Suppressor macrophage treated with lipopolysaccharide for 1 hour (primary cell): Measurements from ENCODE around the gene LIN9.
"Not testable (repeated sequence)": the region's sequence is repeated elsewhere in the genome, so short reads cannot be mapped to it uniquely, and the experiment has no call there.

Experiments
- DNase-seq, 3 donors: peaks; one replicate each; pipeline ENCODE4 v3.0.0-alpha.2; 2020 to 2022

LIN9 gene

DNA sequence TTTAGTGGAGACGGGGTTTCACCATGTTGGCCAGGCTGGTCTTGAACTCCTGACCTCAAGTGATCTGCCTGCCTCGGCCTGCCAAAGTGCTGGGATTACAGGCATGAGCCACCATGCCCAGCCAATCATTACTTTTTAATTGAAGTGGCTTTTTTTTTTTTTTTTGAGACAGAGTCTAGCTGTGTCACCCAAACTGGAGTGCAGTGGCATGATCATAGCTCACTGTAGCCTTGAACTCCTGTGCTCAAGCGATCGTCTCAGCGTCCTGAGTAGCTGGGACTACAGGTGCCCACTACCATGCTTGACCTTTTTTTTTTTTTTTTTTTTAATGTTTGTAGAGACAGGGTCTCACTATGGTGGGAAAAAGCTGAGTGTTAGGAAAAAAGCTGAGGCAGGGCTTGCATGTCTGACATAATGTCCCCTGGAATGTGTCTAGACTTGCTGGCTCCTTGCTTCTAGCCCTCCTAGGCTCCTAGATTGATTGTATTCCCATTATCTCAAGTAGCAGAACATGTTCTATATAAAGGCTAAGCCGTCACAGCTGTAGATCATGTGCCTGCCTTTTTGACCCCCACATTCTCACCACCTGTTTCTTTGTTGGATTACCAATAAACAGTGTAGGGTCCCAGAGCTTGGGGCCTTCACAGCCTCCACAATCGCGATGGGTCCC, 36.6 kb downstream of the LIN9 start:
- DNase-seq = not testable (repeated sequence)

DNA sequence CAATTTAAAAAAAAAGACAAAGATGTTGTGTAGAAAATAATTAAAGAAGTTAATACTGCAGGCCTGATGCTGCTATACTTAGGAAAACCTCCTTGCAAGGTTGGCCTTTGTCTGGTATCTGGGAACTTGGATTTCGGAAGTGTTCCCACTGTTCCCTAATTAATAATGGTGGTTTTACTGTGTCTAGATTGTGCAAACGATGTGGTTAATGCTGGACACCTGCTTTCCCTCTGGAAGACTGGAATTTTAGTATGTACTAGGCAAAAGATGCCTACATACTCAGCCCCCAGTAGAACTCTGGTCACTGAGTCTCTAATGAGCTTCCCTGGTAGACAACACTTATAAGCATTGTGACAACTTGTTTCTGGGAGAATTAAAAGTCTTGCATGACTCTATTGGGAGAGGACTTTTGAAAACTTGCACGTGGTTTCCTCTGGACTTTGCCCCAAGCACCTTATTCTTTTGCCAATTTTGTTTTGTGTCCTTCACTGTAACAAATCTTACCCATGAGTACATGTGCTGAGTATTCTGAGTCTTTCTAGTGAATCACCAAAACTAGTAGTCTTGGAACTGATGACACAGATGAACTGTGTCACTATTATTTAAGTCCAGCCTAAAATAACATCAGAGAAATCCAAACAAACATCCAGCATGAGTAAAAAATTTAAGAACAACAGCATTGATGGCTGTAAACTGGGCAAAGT, 40.4 kb downstream of the LIN9 start:
- no peak for DNase-seq

DNA sequence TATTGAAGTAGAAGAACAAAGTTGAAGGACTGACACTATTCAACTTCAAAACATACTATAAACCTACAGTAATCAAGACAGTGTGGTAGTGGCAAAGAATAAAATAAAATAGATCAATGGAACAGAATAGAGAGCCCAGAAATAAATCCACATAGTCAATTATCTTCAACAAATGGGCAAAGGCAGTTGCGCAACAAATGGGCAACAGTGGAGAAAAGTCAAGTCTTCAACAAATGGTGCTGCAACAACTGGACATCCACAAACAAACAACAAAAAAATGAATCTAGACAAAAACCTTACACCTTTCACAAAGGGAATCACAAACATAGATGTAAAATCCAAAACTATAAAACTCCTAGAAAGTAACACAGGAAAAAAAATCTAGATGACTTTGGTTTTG, 47.1 kb downstream of the LIN9 start:
- DNase-seq = no peak

DNA sequence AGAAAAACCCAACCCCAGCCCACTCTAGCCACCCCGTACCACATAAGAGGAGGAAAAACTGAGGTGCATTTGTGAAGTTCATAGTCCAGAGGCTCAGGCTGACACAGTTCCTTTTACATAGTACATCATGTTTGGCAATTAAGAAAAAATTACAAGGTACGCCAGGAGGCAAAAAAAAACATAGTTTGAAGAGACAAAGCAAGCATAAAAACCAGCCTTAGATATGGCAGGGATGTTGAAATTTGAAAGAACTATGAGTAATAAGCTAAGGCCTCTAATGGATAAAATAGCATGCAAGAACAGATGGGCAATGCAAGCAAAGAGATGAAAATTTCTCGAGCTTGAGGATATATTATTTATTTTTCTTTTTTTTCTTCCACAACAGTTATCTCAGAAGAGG, 53.6 kb downstream of the LIN9 start:
- no peak for DNase-seq

DNA sequence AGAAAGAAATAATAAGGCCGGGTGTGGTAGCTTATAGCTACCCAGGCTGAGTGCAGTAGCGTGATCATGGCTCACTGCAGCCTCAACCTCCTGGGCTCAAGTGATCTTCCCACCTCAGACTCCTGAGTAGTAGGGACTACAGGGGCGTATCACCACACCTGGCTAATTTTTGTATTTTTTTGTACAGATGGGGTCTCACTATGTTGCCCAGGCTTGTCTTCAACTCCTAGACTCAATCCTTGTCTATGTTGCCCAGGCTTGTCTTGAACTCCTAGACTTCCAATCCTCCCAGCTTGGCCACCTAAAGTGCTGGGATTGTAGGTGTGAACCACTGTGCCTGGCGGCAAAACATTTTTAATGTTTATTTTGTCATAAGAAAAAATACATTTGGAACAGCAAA, 55.0 kb downstream of the LIN9 start:
- no peak for DNase-seq

DNA sequence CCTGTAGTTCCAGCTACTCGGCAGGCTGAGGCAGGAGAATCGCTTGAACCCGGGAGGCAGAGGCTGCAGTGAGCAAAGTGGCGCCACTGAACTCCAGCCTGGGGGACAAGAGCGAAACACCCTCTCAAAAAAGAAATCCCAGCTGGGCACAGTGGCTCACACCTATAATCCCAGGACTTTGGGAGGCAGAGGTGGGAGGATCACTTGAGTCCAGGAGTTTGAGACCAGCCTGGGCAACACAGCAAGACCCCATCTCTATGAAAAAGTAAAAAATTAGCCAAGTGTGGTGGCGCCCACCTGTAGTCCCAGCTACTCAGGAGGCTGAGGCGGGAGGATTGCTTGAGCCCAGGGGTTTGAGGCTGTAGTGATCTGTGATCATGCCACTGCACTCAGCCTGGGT, 56.1 kb downstream of the LIN9 start:
- DNase-seq = not testable (repeated sequence)

DNA sequence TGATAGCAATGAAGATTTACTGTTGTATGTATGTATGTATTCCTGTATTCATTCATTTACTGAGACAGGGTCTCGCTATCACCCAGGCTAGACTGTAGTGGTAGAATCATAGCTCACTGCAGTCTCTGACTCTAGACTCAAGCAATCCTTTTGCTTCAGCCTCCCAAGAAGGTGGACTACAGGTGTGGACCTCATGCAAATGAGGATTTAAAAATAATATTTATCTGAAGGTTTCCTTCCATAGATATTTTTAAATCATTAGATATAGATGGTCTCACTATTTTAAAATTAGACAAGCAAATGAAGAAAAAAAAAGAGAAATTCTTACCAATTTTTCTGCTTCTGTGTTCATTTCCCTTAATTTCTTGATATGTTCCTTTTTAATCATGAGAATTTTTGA, 58.5 kb downstream of the LIN9 start:
- no peak for DNase-seq

DNA sequence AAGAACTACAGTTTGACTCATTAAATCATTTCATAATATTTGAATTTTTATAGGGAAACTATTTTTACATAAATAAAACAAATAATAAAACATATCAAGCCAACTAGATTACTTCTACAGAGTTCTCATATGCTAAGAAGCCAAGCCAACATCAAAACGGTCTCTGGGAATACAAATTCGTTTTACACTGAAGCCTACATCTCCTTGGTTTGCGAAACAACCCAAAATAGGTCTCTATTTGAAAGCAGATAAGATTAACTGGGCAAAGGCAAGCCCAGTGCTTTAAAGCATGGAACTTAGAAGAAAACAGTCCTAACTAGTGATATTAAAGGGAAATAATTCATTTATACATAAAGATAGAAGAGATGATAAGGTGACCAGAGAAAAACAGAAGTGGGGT, 60.2 kb downstream of the LIN9 start:
- no peak for DNase-seq

DNA sequence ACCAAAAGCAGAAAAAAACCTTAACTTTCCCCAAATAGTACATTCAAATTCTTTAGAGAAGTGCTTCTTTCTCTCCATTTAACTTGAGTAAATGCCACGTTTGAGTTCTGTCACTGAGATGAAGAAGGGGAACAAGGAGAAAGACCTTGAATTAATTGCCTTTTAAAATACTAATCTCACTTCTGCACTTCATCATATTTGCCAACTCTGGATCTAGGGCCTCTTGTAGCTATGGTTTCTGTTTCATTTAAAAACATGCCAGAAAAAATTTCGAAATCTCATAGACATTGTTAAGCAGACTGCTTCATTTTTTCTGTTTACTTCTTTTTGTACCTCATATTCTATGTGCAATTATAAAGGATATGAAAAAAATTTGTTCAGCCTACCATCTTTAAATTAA, 60.9 kb downstream of the LIN9 start:
- DNase-seq = peak in 2 of 3 donors; percentile 20 to 38

DNA sequence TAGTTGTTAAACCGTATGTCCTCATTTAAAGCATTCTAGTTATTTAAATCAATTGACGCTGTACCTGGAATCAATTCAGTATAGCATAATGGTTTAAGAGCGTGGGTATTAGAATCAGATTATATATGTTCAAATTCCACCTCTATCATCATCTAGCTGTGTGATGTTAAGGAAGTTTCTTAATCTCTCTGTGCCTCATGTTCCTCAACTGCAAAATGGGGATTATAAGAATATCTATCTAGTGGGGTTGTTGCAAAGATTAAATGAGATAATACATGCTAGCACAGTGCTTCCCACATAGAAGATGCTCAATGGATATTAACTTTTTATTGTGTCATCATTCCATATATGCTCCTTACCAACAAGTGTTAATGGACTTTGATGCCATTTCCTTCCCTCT, 69.5 kb downstream of the LIN9 start:
- no peak for DNase-seq

DNA sequence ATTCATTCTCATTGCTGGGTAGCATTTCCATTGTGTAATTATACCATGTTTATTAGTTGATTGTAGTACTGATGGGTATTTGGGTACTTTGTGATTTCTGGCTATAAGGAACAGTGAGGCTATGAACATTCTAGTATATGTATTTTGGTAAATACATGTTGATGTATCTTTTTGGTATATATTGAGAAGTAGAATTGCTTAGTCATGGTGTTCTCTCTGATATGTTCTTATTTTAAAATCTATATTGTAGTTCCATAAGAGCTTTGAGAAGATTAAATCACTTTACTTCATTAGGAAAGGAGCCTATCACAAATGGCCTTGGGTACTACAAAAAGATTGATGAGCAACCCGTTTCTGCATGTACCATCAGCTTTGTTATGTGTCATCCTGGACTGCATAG, 72.1 kb downstream of the LIN9 start:
- no peak for DNase-seq

DNA sequence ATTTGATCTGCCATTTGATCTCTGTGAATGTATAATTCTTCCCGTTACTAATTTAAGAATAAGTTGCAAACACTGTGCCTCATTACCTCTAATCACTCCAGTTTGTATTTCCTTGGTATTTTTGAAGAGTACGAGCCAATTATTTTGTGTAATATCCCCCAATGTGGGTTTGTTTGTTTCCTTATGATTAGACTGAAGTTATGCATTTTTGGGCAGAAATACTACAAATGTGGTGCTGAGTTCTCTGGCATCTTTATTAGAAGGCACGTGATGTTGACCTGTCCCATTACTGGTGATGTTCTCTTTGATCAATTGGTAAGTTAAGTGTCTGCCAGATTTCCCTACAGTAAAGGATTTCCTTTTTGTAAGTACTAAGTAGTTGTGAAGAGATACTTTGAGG, 75.2 kb downstream of the LIN9 start:
- no peak for DNase-seq

DNA sequence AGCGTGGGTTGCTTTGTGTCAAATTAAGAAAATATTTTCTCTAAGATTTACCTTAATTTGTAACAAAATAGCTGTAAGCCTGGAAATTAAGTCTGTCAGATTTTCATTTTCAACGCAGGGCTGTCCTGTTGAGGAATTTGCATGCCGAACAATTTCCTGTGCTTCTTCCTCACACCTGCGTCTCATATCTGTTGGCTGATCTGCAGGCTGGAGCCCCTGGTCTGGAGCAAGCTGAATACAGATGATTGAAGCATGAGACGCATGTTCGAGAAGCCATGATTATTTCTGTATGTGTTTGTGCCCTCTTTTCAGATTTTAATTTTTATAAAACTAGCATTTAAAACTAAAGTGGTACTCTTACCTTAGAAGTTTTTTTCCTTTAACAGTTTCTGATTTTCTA, 75.7 kb downstream of the LIN9 start:
- no peak for DNase-seq

DNA sequence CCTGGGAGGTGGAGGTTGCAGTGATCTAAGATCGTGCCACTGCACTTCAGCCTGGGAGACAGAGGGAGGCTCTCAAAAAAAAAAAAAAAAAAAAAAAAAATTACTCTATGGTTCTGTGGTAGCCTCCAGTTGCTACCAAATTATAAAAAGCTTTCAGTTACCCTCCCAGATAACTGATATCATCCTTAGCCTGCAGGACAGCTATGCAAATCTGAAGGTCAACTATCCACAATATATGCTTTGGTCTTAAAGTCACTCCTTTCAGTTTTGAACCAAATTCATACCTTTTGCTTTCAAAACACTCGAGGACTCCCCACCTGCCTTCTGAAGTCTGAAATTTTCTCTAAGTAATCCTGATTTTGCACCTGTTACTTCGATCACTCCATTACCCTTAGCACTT, 82.4 kb downstream of the LIN9 start:
- DNase-seq = no peak

DNA sequence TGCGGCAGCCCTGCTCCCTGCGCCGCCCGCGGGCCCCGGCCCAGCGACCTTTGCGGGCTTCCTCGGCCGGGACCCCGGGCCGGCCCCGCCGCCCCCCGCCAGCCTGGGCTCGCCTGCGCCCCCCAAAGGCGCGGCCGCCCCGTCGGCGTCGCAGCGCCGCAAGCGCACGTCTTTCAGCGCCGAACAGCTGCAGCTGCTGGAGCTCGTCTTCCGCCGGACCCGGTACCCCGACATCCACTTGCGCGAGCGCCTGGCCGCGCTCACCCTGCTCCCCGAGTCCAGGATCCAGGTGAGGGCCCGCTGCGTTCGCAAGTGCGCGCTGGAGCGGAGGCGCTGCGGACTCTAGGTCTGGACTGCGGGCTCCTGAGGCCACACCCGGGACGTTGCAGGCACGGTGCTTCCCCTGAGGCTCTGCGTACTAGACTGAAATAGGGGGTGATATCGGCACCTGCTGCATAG, 85.1 kb downstream of the LIN9 start:
- DNase-seq = peak in 1 of 3 donors; percentile 31

DNA sequence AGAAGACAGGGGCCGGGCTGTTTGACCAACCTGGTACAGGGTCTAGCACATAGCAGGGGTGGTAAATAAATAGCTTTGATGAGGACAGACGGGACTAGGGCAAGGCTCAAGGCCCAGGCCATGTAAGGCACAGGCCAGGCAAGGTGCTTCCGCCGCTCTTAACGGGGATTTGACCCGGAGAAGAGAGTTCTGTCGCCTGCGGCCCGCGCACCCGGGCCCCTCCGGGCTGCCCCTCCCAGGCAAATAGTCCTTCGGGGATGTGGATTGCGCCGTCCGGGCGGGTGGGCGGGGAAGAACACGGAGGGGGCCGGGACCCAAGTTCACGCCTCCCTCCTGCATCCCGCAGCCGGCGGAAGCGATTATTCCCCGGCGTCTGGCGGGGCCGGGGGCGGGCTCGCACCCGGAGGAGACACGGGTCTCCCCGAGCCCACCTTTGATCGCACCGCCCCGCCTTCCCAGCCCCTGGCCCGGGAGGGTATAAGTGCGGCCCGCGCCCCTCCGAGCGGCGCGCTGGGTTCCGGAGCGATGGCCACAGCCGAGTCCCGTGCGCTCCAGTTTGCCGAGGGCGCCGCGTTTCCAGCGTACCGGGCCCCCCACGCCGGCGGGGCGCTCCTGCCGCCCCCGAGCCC, 85.7 kb downstream of the LIN9 start, which contains the start of gene MIXL1:
Gene MIXL1, plus strand, starts transcription at position 508 of the 629 bp plus-strand sequence. Its CDS starts 18 bp downstream, at position 526.
- peak in 1 of 3 donors; percentile 15 for DNase-seq

DNA sequence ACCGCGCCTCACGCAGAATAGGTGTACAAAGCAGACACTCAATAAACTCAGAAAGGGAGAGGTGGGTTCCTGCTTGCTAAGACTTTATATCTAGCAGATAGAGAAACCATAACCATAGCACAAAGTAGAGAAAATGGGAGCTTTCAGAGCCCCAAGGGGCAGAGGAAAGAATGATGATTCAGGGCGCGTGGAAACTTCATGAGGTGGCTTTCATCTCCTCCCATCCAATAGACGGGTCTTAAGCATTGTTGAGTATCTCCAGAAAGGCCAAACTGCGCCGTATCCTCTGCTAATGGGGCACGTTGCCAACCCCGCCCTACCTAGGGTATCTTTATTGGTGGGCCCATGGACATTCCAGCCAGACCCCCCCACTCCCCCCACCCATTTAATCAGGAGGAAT, 86.3 kb downstream of the LIN9 start:
- DNase-seq = no peak

DNA sequence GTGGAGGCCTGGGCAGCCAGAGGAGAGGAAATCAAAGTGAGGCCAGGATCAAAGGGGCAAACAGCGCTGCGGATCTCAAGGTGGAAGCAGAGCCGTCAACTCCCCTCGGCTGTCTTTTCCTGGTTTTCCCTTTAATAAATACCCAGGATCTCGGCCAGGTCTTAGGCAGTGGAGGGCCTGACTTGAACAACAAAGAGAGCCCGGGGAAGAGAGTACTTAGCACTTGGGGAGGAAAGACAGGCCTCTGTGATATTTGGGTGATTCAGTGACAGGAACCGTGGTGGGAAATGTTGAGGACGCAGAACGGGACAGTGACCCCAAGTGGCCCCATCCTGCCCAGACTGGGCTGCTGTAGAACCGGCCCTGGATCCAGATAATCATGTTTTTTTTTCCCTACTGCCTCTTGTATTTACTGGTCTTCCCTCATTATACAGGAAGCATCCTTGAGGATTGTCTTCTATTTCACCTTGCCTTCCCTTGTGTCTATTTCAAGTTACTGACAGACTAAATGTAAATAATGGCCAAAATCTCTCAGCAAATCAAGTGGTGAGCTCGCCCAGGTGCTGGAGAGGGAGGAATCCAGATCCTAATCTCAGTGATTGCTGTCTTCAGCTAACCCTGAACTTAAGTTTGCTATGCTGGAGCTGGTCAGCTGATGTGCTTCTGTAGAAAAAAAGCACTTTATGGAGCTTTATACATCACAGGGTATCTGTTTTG, 88.3 kb downstream of the LIN9 start:
- DNase-seq = no peak

DNA sequence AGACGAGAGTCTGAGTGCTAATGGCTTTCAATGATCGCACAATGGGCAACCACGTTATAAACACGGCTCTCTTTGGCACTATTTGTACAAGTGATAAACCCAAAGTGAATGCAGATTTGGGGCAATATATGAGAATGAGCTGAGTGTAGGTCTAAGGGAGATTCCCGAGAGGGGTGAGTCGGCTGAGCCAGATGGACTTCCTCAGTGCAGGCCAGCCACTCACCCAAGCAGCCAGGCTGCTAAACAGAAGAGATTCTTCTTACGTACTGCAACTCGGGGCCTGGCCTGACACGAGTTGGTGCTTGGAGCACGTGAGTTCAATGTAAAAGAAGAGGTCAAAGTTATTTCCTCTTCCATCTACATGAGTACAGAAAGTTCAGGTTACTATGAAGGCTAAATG, 91.7 kb downstream of the LIN9 start:
- peak; percentile 33 to 53 (median 38) for DNase-seq

DNA sequence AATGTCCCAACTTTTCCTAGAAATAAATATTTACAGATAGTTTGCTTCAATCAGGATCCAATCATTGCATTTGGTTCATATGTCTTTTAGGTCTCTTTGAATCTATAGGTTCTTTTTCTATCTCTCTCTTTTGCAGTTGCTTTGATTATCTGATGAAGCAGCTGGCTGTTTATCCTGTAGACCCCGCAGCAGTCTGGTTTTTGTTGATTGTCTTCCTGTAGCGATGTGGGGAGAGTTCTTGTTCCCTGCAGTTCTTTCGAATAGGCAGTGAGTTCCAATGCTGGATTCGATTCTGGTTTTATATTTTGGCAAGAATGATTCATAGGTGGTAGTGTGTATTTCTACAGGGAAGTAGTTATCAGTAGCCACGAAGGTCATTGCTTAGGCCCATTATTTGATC, 92.9 kb downstream of the LIN9 start:
- DNase-seq = no peak

DNA sequence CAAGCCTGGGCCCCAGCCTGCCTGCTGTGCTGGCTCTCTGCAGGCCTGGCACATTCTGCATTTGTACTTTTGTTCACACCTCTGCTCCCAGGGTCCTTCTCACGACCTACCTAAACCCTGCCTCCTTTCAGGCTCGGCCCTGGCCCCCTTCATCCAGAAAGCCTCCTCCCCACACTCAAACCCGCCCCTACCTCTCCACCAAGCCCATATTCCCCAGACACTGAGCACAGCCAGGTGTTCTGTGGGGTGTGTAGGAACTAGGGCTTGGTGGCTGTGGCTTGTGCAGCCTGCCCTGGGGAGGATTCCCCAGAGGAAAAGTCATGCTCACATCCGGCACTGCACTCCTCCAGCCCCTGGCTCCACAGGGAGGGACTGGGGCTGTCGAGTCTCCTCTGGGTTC, 93.7 kb downstream of the LIN9 start:
- no peak for DNase-seq

DNA sequence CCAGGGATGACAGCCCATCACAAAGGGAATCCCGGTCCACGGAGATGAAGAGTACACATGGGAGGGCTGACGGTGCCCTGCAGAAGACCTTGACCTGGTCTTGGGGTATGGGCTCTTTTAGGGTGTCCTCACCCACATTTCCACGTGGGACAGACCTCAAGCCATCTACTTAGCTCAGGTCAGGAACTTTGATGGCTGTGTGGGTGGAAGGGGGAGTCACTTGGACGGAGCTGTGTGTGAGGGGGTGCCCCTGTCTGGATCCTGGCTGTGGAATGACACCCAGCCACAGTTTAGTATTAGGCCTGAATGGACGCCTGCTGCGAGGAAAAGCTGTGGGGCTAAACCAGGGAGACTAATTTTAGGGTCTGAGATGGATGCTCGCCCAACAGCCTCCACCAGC, 96.4 kb downstream of the LIN9 start:
- DNase-seq = no peak

DNA sequence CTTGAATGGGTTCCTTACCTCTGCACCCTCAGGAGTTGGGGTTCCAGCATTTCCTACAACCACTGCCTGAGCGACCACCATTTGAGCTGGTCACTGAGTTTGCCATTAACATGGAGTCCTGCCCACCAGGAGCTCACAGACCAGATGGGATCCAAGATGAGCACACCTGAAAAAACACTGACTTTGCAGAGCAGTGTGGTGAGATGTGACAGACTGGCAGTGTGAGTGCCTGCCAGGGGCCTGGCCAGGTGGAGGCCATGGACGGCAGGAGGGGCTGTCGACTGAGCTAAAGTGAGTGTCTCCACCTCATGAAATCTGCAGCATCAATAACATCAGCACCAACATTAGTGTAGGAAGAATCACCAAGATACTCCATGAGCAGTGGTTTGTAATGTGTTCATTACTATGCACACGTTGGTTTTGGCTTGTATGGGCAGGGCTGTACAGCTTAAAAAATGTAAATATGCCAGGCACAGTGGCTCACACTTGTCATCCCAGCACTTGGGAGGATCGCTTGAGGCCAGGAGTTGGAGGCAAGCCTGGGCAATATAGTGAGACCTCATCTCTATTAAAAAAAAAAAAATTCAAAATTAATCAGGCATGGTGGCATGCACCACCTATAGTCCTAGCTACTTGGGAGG, 97.7 kb downstream of the LIN9 start:
- DNase-seq = no peak
